Liver (tissue), 3 donors: ENCODE data around the gene CMTM7.

Experiments used
- FOXA1 ChIP-seq: IDR thresholded peaks from 2 replicates; pipeline ENCODE4 v1.6.1; 2016; ENCODE audit warnings: antibody characterized with exemption
- HNF4A ChIP-seq, 2 donors: conservative IDR thresholded peaks; 2 replicates each; pipeline ENCODE4 v1.6.1; 2016; ENCODE audit warnings: antibody characterized with exemption in 2 of 2, mild to moderate bottlenecking in 2 of 2
- JUND ChIP-seq, 2 donors: IDR thresholded peaks; 2 replicates each; pipeline ENCODE4 v1.6.1; 2016; ENCODE audit warnings: antibody characterized with exemption in 2 of 2
- SP1 ChIP-seq: IDR thresholded peaks from 2 replicates; pipeline ENCODE4 v1.6.1; 2018; ENCODE audit warnings: antibody characterized with exemption, mild to moderate bottlenecking
- TF ChIP-seq, protein P1 (sequence below): fragments of 150-350 bp; IDR thresholded peaks from 2 replicates; pipeline ENCODE4 v1.5.1; 2017; ENCODE audit warnings: improper control_type of control experiment, low read depth, low read length; ENCODE audit not compliant: missing input control
- donor health status: healthy.
- donor health status: healthy.

DNA sequence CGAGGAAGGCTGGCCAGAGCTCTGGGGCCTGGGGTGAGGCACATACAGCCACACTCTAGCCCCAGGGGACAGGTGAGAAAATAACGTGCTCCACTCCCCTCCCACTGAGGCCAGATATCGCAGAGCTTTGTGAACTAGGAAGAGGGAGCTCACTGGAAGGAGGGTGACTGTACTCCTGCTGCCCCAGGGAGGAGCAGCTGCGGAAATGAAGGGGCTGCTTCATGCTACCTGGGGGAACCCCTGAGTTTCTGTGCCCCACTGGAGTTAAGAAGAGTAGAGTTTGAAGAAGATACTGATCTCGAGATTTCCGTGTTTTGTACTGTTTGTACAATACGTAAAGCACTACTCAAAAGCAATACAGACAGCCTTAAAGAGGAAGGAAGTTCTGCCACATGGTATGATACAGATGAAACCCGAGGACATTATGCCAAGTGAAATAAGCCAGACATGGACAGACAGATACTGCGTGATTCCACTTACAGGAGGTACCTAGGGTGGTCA, 66.4 kb downstream of the CMTM7 start:
- TF ChIP-seq, protein P1, sequence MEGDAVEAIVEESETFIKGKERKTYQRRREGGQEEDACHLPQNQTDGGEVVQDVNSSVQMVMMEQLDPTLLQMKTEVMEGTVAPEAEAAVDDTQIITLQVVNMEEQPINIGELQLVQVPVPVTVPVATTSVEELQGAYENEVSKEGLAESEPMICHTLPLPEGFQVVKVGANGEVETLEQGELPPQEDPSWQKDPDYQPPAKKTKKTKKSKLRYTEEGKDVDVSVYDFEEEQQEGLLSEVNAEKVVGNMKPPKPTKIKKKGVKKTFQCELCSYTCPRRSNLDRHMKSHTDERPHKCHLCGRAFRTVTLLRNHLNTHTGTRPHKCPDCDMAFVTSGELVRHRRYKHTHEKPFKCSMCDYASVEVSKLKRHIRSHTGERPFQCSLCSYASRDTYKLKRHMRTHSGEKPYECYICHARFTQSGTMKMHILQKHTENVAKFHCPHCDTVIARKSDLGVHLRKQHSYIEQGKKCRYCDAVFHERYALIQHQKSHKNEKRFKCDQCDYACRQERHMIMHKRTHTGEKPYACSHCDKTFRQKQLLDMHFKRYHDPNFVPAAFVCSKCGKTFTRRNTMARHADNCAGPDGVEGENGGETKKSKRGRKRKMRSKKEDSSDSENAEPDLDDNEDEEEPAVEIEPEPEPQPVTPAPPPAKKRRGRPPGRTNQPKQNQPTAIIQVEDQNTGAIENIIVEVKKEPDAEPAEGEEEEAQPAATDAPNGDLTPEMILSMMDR, result no peak
- TF ChIP-seq HNF4A (conservative IDR thresholded peaks at IDR 0.05), result no peak
- TF ChIP-seq JUND (IDR thresholded peaks at IDR 0.05), result no peak
- TF ChIP-seq FOXA1, result no peak
- no peak for TF ChIP-seq SP1
